A549 treated with GW870086 at 1 μM for 4 hours (cell line): Measurements from ENCODE around the gene ZFP69B. TPM values are rescaled to one million over a fixed set of nuclear protein-coding genes. Genes with fewer than 3 reads are reported as not detected.

Experiments used
- total RNA-seq: library from RNA; stranded (reverse); fragments of 200-300 nt; extraction: Qiagen RNA extraction; gene quantifications from 5 replicates; pipeline ENCODE4 v1.2.3, GENCODE V29; 2022; ENCODE audit warnings: low read depth

Gene ZFP69B
- 1.2 to 1.9 TPM (median 1.7 TPM) in 5 replicates for total RNA-seq

GRCh38 chr1:40449684-40450494, at the start of gene ZFP69B:
ZFP69B (plus strand) TSS chr1:40450476; CDS start chr1:40450962, 486 bp downstream.

GRCh38 chr1:40476924-40477677, 26.8 kb downstream of the ZFP69B start, which contains the start of gene ZFP69:
ZFP69 (plus strand) TSS chr1:40477290; CDS start chr1:40479362, 2,072 bp downstream.

GRCh38 chr1:40508375-40509341, 58.4 kb downstream of the ZFP69B start, which contains the start of gene EXO5:
EXO5 (plus strand) TSS chr1:40508767; CDS start chr1:40514545, 5,778 bp downstream.

Other genes with a start within 250 kb of the ZFP69B start
- not detected in 5 replicates for gene TMCO2, start 202.5 kb upstream of the ZFP69B start, total RNA-seq
- gene ZMPSTE24, start 192.2 kb upstream of the ZFP69B start, total RNA-seq, result 31.6 to 44.7 TPM (median 37.6 TPM) in 5 replicates
- 0.06 to 0.17 TPM (median 0.12 TPM) in 4 of 5 replicates, not detected in the other for gene COL9A2, start 133.2 kb upstream of the ZFP69B start, total RNA-seq
- gene SMAP2, start 76.7 kb upstream of the ZFP69B start, total RNA-seq, result 8.4 to 9.6 TPM (median 9.0 TPM) in 5 replicates
- gene ZFP69, start 26.8 kb downstream of the ZFP69B start, total RNA-seq, result not detected in 5 replicates
- 3.4 to 4.0 TPM (median 3.8 TPM) in 5 replicates for gene EXO5, start 58.3 kb downstream of the ZFP69B start, total RNA-seq
- gene ZNF684, start 81.2 kb downstream of the ZFP69B start, total RNA-seq, result 1.5 to 2.8 TPM (median 2.1 TPM) in 5 replicates
- 1.0 to 1.7 TPM (median 1.2 TPM) in 5 replicates for gene RIMS3, start 215.2 kb downstream of the ZFP69B start, total RNA-seq
- gene NFYC, start 241.2 kb downstream of the ZFP69B start, total RNA-seq, result 30.0 to 38.7 TPM (median 36.8 TPM) in 5 replicates